WTC11 (cell line): Measurements from ENCODE around the gene CELF2. TPM values are rescaled to one million over a fixed set of nuclear protein-coding genes. Genes with fewer than 3 reads are reported as not detected.

Source experiments
- ATAC-seq: fragments of 200-7000 bp; cut with Tn5 transposase; 2 replicates; pipeline ENCODE4 v1.10.0; 2021; ENCODE audit warnings: mild to moderate bottlenecking, moderate library complexity
- CTCF ChIA-PET: fragments of 300-600 bp; sonication (Branson Sonifier 250); formaldehyde crosslinking; loops from one replicate; lab custom pipeline; 2021; ENCODE audit warnings: antibody characterized with exemption; lab: Charles Lee
- POLR2A ChIA-PET: fragments of 350-600 bp; sonication (Branson Sonifier 250); formaldehyde crosslinking; loops from one replicate; lab custom pipeline; 2021; ENCODE audit warnings: antibody characterized with exemption; lab: Charles Lee
- DNase-seq: peaks from one replicate; pipeline ENCODE4 v3.0.0; 2021; ENCODE audit warnings: low spot score
- H3K27ac Mint-ChIP-seq: 2 replicates; pipeline ENCODE4 v1.8.0; 2021; ENCODE audit warnings: mixed read lengths
- H3K27me3 Mint-ChIP-seq: 2 replicates; pipeline ENCODE4 v1.8.0; 2021; ENCODE audit warnings: low read depth, mild to moderate bottlenecking, moderate library complexity, mixed read lengths
- H3K36me3 Mint-ChIP-seq: 2 replicates; pipeline ENCODE4 v1.8.0; 2021; ENCODE audit warnings: mixed read lengths
- H3K4me1 Mint-ChIP-seq: 2 replicates; pipeline ENCODE4 v1.8.0; 2022; ENCODE audit warnings: mixed read lengths
- H3K4me3 Mint-ChIP-seq: 2 replicates; pipeline ENCODE4 v1.8.0; 2021; ENCODE audit warnings: mild to moderate bottlenecking, moderate library complexity, mixed read lengths
- H3K9me3 Mint-ChIP-seq: 2 replicates; pipeline ENCODE4 v1.8.0; 2021; ENCODE audit warnings: mixed read lengths
- AR ChIP-seq: fragments of 250-450 bp; sonication (Bioruptor Pico); IDR thresholded peaks from 2 replicates; pipeline ENCODE4 v1.9.0; 2021; ENCODE audit warnings: mild to moderate bottlenecking
- CDX4 ChIP-seq: fragments of 250-450 bp; sonication (Bioruptor Pico); IDR thresholded peaks from 2 replicates; pipeline ENCODE4 v1.9.0; 2021; ENCODE audit warnings: moderate library complexity, mild to moderate bottlenecking, inconsistent platforms, borderline replicate concordance
- CREM ChIP-seq: sonication (generic); formaldehyde crosslinking; IDR thresholded peaks from 2 replicates; pipeline ENCODE4 v1.8.1; 2022; ENCODE audit warnings: mild to moderate bottlenecking, missing genetic modification reagents, moderate library complexity
- ERG ChIP-seq: fragments of 250-450 bp; sonication (Bioruptor Pico); IDR thresholded peaks from 2 replicates; pipeline ENCODE4 v1.8.0; 2021; ENCODE audit warnings: mild to moderate bottlenecking
- FOXK1 ChIP-seq: sonication (generic); formaldehyde crosslinking; IDR thresholded peaks from 2 replicates; pipeline ENCODE4 v1.8.0; 2022; ENCODE audit warnings: mild to moderate bottlenecking, moderate library complexity, missing genetic modification reagents
- GTF2I ChIP-seq: fragments of 250-450 bp; sonication (Bioruptor Pico); conservative IDR thresholded peaks from 2 replicates; pipeline ENCODE4 v1.4.0; 2021; ENCODE audit warnings: mild to moderate bottlenecking
- IRF2 ChIP-seq: sonication (generic); formaldehyde crosslinking; IDR thresholded peaks from 2 replicates; pipeline ENCODE4 v1.8.0; 2022; ENCODE audit warnings: low read depth, missing genetic modification reagents, borderline replicate concordance
- JAZF1 ChIP-seq: fragments of 250-450 bp; sonication (Bioruptor Pico); IDR thresholded peaks from 2 replicates; pipeline ENCODE4 v1.9.0; 2021; ENCODE audit warnings: moderate library complexity, mild to moderate bottlenecking, inconsistent platforms
- JUN ChIP-seq: sonication (generic); formaldehyde crosslinking; IDR thresholded peaks from 2 replicates; pipeline ENCODE4 v1.8.0; 2023; ENCODE audit warnings: mild to moderate bottlenecking, missing genetic modification reagents
- MYBL2 ChIP-seq: sonication (generic); formaldehyde crosslinking; IDR thresholded peaks from 2 replicates; pipeline ENCODE4 v1.8.1; 2023; ENCODE audit warnings: mild to moderate bottlenecking, moderate library complexity, missing genetic modification reagents
- NR1H2 ChIP-seq: sonication (generic); formaldehyde crosslinking; IDR thresholded peaks from 2 replicates; pipeline ENCODE4 v1.9.0; 2021; ENCODE audit warnings: mild to moderate bottlenecking, moderate library complexity, missing genetic modification reagents
- PREB ChIP-seq: sonication (generic); formaldehyde crosslinking; IDR thresholded peaks from 2 replicates; pipeline ENCODE4 v1.8.1; 2022; ENCODE audit warnings: mild to moderate bottlenecking, missing genetic modification reagents, moderate library complexity, borderline replicate concordance
- TP53 ChIP-seq: sonication (generic); formaldehyde crosslinking; IDR thresholded peaks from 2 replicates; pipeline ENCODE4 v1.8.1; 2023; ENCODE audit warnings: mild to moderate bottlenecking, missing genetic modification reagents
- ZBTB21 ChIP-seq: sonication (generic); formaldehyde crosslinking; IDR thresholded peaks from 2 replicates; pipeline ENCODE4 v1.8.1; 2023; ENCODE audit warnings: mild to moderate bottlenecking, missing genetic modification reagents, borderline replicate concordance
- ZNF232 ChIP-seq: sonication (generic); formaldehyde crosslinking; IDR thresholded peaks from 2 replicates; pipeline ENCODE4 v1.8.0; 2022; ENCODE audit warnings: mild to moderate bottlenecking, missing genetic modification reagents
- ZNF671 ChIP-seq: fragments of 250-450 bp; sonication (Bioruptor Pico); IDR thresholded peaks from 2 replicates; pipeline ENCODE4 v1.8.0; 2021; ENCODE audit warnings: mild to moderate bottlenecking
- total RNA-seq: library from RNA; stranded (reverse); gene quantifications from 3 replicates; pipeline ENCODE4 v1.2.3, GENCODE V29; 2021
- TF ChIP-seq, protein P1 (sequence below): sonication (generic); formaldehyde crosslinking; IDR thresholded peaks from 2 replicates; pipeline ENCODE4 v1.8.1; 2023; ENCODE audit warnings: mild to moderate bottlenecking, missing genetic modification reagents, moderate library complexity
- TF ChIP-seq, protein P2 (sequence below): sonication (generic); formaldehyde crosslinking; IDR thresholded peaks from 2 replicates; pipeline ENCODE4 v1.8.0; 2023; ENCODE audit warnings: missing genetic modification reagents
- TF ChIP-seq, protein P3 (sequence below): sonication (generic); formaldehyde crosslinking; IDR thresholded peaks from 2 replicates; pipeline ENCODE4 v1.8.1; 2023; ENCODE audit warnings: mild to moderate bottlenecking, missing genetic modification reagents, borderline replicate concordance

The CELF2 gene
- total RNA-seq, 1 experiment from 2014 or later = 24.6 TPM

DNA sequence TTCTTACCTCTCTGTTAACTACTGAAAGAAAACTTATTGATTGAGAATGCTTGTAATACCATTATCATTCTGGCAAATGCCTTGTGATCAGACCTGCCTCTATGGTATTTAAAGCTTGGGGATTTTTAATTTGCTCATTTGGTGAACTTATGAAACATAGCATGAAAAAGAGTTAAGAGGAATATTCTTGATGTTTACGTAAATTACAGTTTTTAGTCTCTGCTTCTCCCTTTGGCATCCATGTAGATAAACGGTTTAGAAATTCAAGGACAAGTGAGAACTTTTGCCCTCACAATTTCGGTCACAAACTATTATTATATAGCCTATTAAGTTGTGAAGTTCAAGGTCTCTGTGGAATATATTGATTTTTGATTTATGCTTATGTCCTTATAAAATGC, 11.2 kb upstream of the CELF2 start (continued):
- TF ChIP-seq IRF2 (CRISPR knock-in tag) (no peak), CREM (CRISPR knock-in tag) (no peak), ERG (CRISPR knock-in tag) (no peak), CDX4 (CRISPR knock-in tag) (no peak)
- TF ChIP-seq, protein P1, sequence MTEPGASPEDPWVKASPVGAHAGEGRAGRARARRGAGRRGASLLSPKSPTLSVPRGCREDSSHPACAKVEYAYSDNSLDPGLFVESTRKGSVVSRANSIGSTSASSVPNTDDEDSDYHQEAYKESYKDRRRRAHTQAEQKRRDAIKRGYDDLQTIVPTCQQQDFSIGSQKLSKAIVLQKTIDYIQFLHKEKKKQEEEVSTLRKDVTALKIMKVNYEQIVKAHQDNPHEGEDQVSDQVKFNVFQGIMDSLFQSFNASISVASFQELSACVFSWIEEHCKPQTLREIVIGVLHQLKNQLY (CRISPR knock-in tag) = no peak

DNA sequence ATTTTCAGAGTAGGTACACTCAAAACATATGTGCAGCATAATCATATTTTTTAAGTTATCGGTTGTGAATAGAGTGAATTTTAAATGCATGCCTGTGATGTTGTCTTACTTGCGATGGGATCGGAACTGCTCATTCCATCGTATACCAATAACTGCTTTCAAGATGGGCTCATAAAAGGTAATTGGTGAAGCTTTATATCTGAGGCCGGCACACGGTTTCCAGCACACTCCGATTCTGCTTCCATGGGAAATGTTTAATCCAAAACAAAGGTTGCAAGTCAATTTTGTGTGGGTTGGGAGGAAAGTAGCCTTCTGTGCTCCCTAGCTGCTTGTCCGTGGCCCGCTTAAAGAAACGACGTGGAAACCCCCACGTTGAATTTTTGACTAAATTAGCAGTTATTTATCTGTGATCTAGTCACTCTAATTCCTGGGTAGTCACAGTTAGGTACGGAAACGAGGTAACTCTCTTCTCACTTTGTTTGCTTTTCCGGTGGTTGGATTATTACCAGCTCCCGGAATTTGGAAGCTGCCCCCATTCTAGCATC, 10.1 kb upstream of the CELF2 start:
- Mint-ChIP-seq H3K9me3 (no peaks in the 10 kb centered on the region), H3K27me3 (peaks cover 2% of the 10 kb centered on the region; the same call in 1 of the 2 replicates), H3K36me3 (no peaks in the 10 kb centered on the region), H3K4me3 (no peak overlapping the region), H3K4me1 (peaks cover 19% of the 10 kb centered on the region), H3K27ac (no peak overlapping the region)
- ChIA-PET CTCF (no interaction called here), POLR2A (no interaction called here)
- ATAC-seq (no peak), DNase-seq (no peak)
- TF ChIP-seq, protein P2, sequence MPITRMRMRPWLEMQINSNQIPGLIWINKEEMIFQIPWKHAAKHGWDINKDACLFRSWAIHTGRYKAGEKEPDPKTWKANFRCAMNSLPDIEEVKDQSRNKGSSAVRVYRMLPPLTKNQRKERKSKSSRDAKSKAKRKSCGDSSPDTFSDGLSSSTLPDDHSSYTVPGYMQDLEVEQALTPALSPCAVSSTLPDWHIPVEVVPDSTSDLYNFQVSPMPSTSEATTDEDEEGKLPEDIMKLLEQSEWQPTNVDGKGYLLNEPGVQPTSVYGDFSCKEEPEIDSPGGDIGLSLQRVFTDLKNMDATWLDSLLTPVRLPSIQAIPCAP (CRISPR knock-in tag) = no peak

DNA sequence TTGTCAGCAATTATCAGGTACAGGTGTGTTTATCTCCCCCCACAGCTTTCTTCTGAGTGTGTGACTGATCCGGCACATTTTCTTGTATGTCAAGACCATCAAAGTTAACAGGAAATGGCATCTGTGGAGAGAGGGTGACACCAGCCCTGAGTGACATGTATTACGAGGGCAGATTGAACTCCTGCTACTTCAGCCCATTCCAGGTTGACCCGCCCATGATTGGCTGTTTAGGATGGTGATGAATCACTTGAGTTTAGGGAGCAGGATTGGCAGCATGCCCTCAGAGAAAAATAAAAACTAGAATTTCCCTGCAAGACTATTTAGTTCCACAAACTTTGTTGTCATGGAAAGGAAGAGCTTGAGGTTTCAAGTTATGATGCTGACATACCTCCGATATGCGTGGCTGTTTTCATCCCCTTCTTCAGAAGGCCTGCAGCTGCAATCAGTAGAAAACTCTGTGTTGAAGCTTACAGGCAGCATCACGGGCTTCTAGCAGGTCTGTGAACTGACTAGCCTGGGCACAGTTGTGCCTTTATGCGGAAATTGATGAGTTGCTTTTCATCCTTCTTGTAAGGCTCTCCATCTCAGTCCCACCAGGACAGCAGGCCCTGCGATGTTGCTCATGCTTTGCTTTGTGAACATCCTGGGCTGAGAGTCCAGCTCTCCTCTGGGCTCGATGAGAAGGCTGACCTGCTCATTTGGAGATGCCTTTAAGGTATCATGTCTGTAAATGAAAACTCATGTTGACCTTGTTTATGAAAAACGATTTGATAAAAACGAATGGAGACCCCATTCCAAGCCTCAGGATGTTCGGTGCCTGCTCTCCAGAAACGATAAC, 8.0 kb upstream of the CELF2 start:
- ChIA-PET CTCF (no interaction called here), POLR2A (no interaction called here)
- no peak overlapping the region for H3K27ac Mint-ChIP-seq
- H3K9me3 Mint-ChIP-seq = no peaks in the 10 kb centered on the region
- peaks cover 8% of the 10 kb centered on the region for H3K27me3 Mint-ChIP-seq
- ATAC-seq = no peak
- H3K4me1 Mint-ChIP-seq = peaks cover 30% of the 10 kb centered on the region
- no peaks in the 10 kb centered on the region for H3K36me3 Mint-ChIP-seq
- no peak overlapping the region for H3K4me3 Mint-ChIP-seq
- no peak for DNase-seq
- TF ChIP-seq ERG (CRISPR knock-in tag) (no peak), ZBTB21 (CRISPR knock-in tag) (no peak), PREB (no peak), NR1H2 (no peak), JUN (CRISPR knock-in tag) (no peak), FOXK1 (CRISPR knock-in tag) (no peak), JAZF1 (no peak), CREM (CRISPR knock-in tag) (no peak), GTF2I (CRISPR knock-in tag) (no peak), AR (CRISPR knock-in tag) (no peak), MYBL2 (no peak), TP53 (CRISPR knock-in tag) (no peak), ZNF671 (no peak), ZNF232 (no peak)
- TF ChIP-seq, protein P3, sequence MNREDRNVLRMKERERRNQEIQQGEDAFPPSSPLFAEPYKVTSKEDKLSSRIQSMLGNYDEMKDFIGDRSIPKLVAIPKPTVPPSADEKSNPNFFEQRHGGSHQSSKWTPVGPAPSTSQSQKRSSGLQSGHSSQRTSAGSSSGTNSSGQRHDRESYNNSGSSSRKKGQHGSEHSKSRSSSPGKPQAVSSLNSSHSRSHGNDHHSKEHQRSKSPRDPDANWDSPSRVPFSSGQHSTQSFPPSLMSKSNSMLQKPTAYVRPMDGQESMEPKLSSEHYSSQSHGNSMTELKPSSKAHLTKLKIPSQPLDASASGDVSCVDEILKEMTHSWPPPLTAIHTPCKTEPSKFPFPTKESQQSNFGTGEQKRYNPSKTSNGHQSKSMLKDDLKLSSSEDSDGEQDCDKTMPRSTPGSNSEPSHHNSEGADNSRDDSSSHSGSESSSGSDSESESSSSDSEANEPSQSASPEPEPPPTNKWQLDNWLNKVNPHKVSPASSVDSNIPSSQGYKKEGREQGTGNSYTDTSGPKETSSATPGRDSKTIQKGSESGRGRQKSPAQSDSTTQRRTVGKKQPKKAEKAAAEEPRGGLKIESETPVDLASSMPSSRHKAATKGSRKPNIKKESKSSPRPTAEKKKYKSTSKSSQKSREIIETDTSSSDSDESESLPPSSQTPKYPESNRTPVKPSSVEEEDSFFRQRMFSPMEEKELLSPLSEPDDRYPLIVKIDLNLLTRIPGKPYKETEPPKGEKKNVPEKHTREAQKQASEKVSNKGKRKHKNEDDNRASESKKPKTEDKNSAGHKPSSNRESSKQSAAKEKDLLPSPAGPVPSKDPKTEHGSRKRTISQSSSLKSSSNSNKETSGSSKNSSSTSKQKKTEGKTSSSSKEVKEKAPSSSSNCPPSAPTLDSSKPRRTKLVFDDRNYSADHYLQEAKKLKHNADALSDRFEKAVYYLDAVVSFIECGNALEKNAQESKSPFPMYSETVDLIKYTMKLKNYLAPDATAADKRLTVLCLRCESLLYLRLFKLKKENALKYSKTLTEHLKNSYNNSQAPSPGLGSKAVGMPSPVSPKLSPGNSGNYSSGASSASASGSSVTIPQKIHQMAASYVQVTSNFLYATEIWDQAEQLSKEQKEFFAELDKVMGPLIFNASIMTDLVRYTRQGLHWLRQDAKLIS (CRISPR knock-in tag) = no peak
